Activated naive CD8-positive, alpha-beta T cell treated with anti-CD3 and anti-CD28 coated beads for 36 hours (primary cell): ENCODE data around the gene TTC3. TPM values are rescaled to one million over a fixed set of nuclear protein-coding genes. Genes with fewer than 3 reads are reported as not detected.
A peak's percentile ranks its signal among the peaks of the same experiment; 100 is the strongest.

Experiments
- DNase-seq: peaks from one replicate; pipeline ENCODE4 v3.0.0; 2021
- H3K27ac Mint-ChIP-seq: one replicate; pipeline ENCODE4 v1.8.0; 2022; ENCODE audit warnings: mild to moderate bottlenecking, moderate library complexity, mixed read lengths
- H3K27me3 Mint-ChIP-seq: one replicate; pipeline ENCODE4 v1.8.0; 2022; ENCODE audit warnings: mild to moderate bottlenecking, mixed read lengths
- H3K36me3 Mint-ChIP-seq: one replicate; pipeline ENCODE4 v1.8.0; 2021; ENCODE audit warnings: mild to moderate bottlenecking, mixed read lengths
- H3K4me1 Mint-ChIP-seq: one replicate; pipeline ENCODE4 v1.8.0; 2021; ENCODE audit warnings: mixed read lengths
- H3K4me3 Mint-ChIP-seq: one replicate; pipeline ENCODE4 v1.8.0; 2022; ENCODE audit warnings: mild to moderate bottlenecking, moderate library complexity, mixed read lengths
- H3K9me3 Mint-ChIP-seq: one replicate; pipeline ENCODE4 v1.8.0; 2022; ENCODE audit warnings: mixed read lengths
- total RNA-seq, 2 experiments: library from RNA; stranded (reverse); gene quantifications; one replicate each; pipeline ENCODE4 v1.2.3, GENCODE V29; 2021

The TTC3 gene
- total RNA-seq, 2 experiments from 2014 or later = 59.1 to 61.2 TPM

GRCh38 chr21:37074197-37074510 lies 1.1 kb downstream of the TTC3 start:
- DNase-seq = no peak
- H3K4me3 Mint-ChIP-seq = peak overlapping the region; percentile 87
- no peaks in the 10 kb centered on the region for H3K27me3 Mint-ChIP-seq
- H3K36me3 Mint-ChIP-seq = peaks cover 36% of the 10 kb centered on the region
- H3K4me1 Mint-ChIP-seq = peaks cover 43% of the 10 kb centered on the region
- H3K9me3 Mint-ChIP-seq = peaks cover 4% of the 10 kb centered on the region
- peak overlapping the region; percentile 88 for H3K27ac Mint-ChIP-seq

GRCh38 chr21:37074546-37074945 lies 1.5 kb downstream of the TTC3 start:
- DNase-seq = no peak
- Mint-ChIP-seq H3K36me3 (peaks cover 38% of the 10 kb centered on the region), H3K27ac (peak overlapping the region; percentile 88), H3K9me3 (peaks cover 6% of the 10 kb centered on the region), H3K27me3 (no peaks in the 10 kb centered on the region), H3K4me3 (peak overlapping the region; percentile 87), H3K4me1 (peaks cover 44% of the 10 kb centered on the region)

GRCh38 chr21:37075214-37075770 lies 2.2 kb downstream of the TTC3 start:
- Mint-ChIP-seq H3K27me3 (no peaks in the 10 kb centered on the region), H3K9me3 (peaks cover 7% of the 10 kb centered on the region), H3K27ac (no peak overlapping the region), H3K36me3 (peaks cover 35% of the 10 kb centered on the region), H3K4me3 (no peak overlapping the region), H3K4me1 (peaks cover 44% of the 10 kb centered on the region)
- no peak for DNase-seq

GRCh38 chr21:37076087-37076850 lies 3.2 kb downstream of the TTC3 start:
- H3K4me1 Mint-ChIP-seq = peaks cover 43% of the 10 kb centered on the region

GRCh38 chr21:37077403-37077802 lies 4.3 kb downstream of the TTC3 start:
- Mint-ChIP-seq H3K36me3 (peaks cover 22% of the 10 kb centered on the region), H3K27ac (no peak overlapping the region), H3K27me3 (no peaks in the 10 kb centered on the region), H3K4me3 (no peak overlapping the region), H3K9me3 (peaks cover 7% of the 10 kb centered on the region), H3K4me1 (peaks cover 37% of the 10 kb centered on the region)
- no peak for DNase-seq

More at GRCh38 chr21:37076087-37076850, 3.2 kb downstream of the TTC3 start:
- H3K27ac Mint-ChIP-seq = no peak overlapping the region
- H3K9me3 Mint-ChIP-seq = peaks cover 7% of the 10 kb centered on the region
- no peaks in the 10 kb centered on the region for H3K27me3 Mint-ChIP-seq
- no peak overlapping the region for H3K4me3 Mint-ChIP-seq
- DNase-seq = no peak
- peaks cover 27% of the 10 kb centered on the region for H3K36me3 Mint-ChIP-seq

- no peak for DNase-seq
- Mint-ChIP-seq H3K4me3 (no peak overlapping the region), H3K9me3 (peaks cover 7% of the 10 kb centered on the region), H3K4me1 (peaks cover 41% of the 10 kb centered on the region), H3K27me3 (no peaks in the 10 kb centered on the region), H3K27ac (no peak overlapping the region), H3K36me3 (peaks cover 25% of the 10 kb centered on the region)
Observed at GRCh38 chr21:37079211-37079824, 6.3 kb downstream of the TTC3 start.

- no peak for DNase-seq
- peaks cover 30% of the 10 kb centered on the region for H3K4me1 Mint-ChIP-seq
- no peak overlapping the region for H3K27ac Mint-ChIP-seq
- peaks cover 19% of the 10 kb centered on the region for H3K36me3 Mint-ChIP-seq
- no peak overlapping the region for H3K4me3 Mint-ChIP-seq
- peaks cover 7% of the 10 kb centered on the region for H3K9me3 Mint-ChIP-seq
- H3K27me3 Mint-ChIP-seq = no peaks in the 10 kb centered on the region
Observed at GRCh38 chr21:37082375-37082774, 9.3 kb downstream of the TTC3 start.

GRCh38 chr21:37082856-37083528 lies 9.9 kb downstream of the TTC3 start:
- no peak overlapping the region for H3K27ac Mint-ChIP-seq
- H3K4me3 Mint-ChIP-seq = no peak overlapping the region
- peaks cover 15% of the 10 kb centered on the region for H3K36me3 Mint-ChIP-seq
- H3K27me3 Mint-ChIP-seq = no peaks in the 10 kb centered on the region
- peaks cover 7% of the 10 kb centered on the region for H3K9me3 Mint-ChIP-seq
- no peak for DNase-seq
- peaks cover 24% of the 10 kb centered on the region for H3K4me1 Mint-ChIP-seq

- no peak overlapping the region for H3K27ac Mint-ChIP-seq
- H3K27me3 Mint-ChIP-seq = no peaks in the 10 kb centered on the region
- no peaks in the 10 kb centered on the region for H3K9me3 Mint-ChIP-seq
- no peak for DNase-seq
- H3K4me3 Mint-ChIP-seq = no peak overlapping the region
- H3K4me1 Mint-ChIP-seq = peaks cover 12% of the 10 kb centered on the region
- peaks cover 14% of the 10 kb centered on the region for H3K36me3 Mint-ChIP-seq
Observed at GRCh38 chr21:37085726-37086125, 12.7 kb downstream of the TTC3 start.

- H3K36me3 Mint-ChIP-seq = peaks cover 11% of the 10 kb centered on the region
- peaks cover 10% of the 10 kb centered on the region for H3K4me1 Mint-ChIP-seq
- no peak overlapping the region for H3K27ac Mint-ChIP-seq
- DNase-seq = no peak
- H3K4me3 Mint-ChIP-seq = no peak overlapping the region
- no peaks in the 10 kb centered on the region for H3K27me3 Mint-ChIP-seq
- H3K9me3 Mint-ChIP-seq = no peaks in the 10 kb centered on the region
Observed at GRCh38 chr21:37087188-37087587, 14.1 kb downstream of the TTC3 start.

- no peaks in the 10 kb centered on the region for H3K9me3 Mint-ChIP-seq
Observed at GRCh38 chr21:37088186-37088735, 15.2 kb downstream of the TTC3 start.

GRCh38 chr21:37093977-37094376 lies 20.9 kb downstream of the TTC3 start:
- Mint-ChIP-seq H3K27ac (no peak overlapping the region), H3K9me3 (no peaks in the 10 kb centered on the region), H3K4me3 (no peak overlapping the region), H3K27me3 (no peaks in the 10 kb centered on the region), H3K36me3 (peaks cover 16% of the 10 kb centered on the region), H3K4me1 (no peaks in the 10 kb centered on the region)
- DNase-seq = no peak

More at GRCh38 chr21:37088186-37088735, 15.2 kb downstream of the TTC3 start:
- H3K27ac Mint-ChIP-seq = no peak overlapping the region
- H3K4me1 Mint-ChIP-seq = peaks cover 5% of the 10 kb centered on the region
- no peak for DNase-seq
- H3K4me3 Mint-ChIP-seq = no peak overlapping the region
- peaks cover 10% of the 10 kb centered on the region for H3K36me3 Mint-ChIP-seq
- no peaks in the 10 kb centered on the region for H3K27me3 Mint-ChIP-seq

GRCh38 chr21:37095821-37096220 lies 22.8 kb downstream of the TTC3 start:
- no peaks in the 10 kb centered on the region for H3K27me3 Mint-ChIP-seq
- no peak overlapping the region for H3K4me3 Mint-ChIP-seq
- DNase-seq = no peak
- H3K27ac Mint-ChIP-seq = no peak overlapping the region
- peaks cover 14% of the 10 kb centered on the region for H3K36me3 Mint-ChIP-seq
- no peaks in the 10 kb centered on the region for H3K4me1 Mint-ChIP-seq
- no peaks in the 10 kb centered on the region for H3K9me3 Mint-ChIP-seq

- Mint-ChIP-seq H3K27me3 (no peaks in the 10 kb centered on the region), H3K9me3 (no peaks in the 10 kb centered on the region), H3K4me1 (no peaks in the 10 kb centered on the region), H3K36me3 (peaks cover 18% of the 10 kb centered on the region), H3K4me3 (no peak overlapping the region), H3K27ac (no peak overlapping the region)
- DNase-seq = no peak
Observed at GRCh38 chr21:37098751-37099150, 25.7 kb downstream of the TTC3 start.

- no peaks in the 10 kb centered on the region for H3K27me3 Mint-ChIP-seq
- H3K4me1 Mint-ChIP-seq = no peaks in the 10 kb centered on the region
- no peaks in the 10 kb centered on the region for H3K9me3 Mint-ChIP-seq
- no peak for DNase-seq
- peaks cover 18% of the 10 kb centered on the region for H3K36me3 Mint-ChIP-seq
- H3K27ac Mint-ChIP-seq = no peak overlapping the region
- H3K4me3 Mint-ChIP-seq = no peak overlapping the region
Observed at GRCh38 chr21:37100316-37100715, 27.3 kb downstream of the TTC3 start.
